SU-DHL-6 (cell line): ENCODE data around the gene ITPA.

ENCODE experiments used
- CTCF ChIP-seq: fragments of 200-600 bp; sonication (generic); IDR thresholded peaks from one replicate; pipeline ENCODE4 v1.5.1; 2017; ENCODE audit warnings: antibody characterized with exemption, mild to moderate bottlenecking, low read length, moderate library complexity; ENCODE audit not compliant: insufficient read depth, poor library complexity, severe bottlenecking
- EZH2phosphoT487 ChIP-seq: fragments of 200-600 bp; sonication (generic), shearing (Covaris generic); conservative IDR thresholded peaks from 2 replicates; pipeline ENCODE4 v1.6.1; 2018; ENCODE audit warnings: mild to moderate bottlenecking, antibody characterized with exemption, low read length, moderate library complexity, mixed read lengths

DNA sequence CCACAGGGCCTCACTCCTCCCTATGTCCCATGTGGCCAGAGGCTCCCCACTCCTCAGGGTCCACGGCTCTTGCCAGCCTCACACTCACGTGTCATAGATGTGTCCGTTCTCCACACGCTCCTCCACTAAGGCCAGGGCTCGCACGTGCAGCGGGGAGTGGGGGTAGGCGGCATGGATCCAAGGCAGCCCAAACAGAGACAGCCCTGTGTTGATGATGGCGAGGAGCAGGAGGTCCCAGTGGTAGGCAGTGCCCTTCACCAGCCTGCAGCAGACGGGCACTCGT lies 19.4 kb downstream of the ITPA start:
- TF ChIP-seq EZH2phosphoT487: no peak
- TF ChIP-seq CTCF: no peak
